Left hindlimb (tissue), 1 donor: ENCODE data around the gene COLEC12.

Experiments
- DNase-seq: peaks from one replicate; pipeline ENCODE4 v3.0.0-alpha.2; 2018

COLEC12 gene

DNA sequence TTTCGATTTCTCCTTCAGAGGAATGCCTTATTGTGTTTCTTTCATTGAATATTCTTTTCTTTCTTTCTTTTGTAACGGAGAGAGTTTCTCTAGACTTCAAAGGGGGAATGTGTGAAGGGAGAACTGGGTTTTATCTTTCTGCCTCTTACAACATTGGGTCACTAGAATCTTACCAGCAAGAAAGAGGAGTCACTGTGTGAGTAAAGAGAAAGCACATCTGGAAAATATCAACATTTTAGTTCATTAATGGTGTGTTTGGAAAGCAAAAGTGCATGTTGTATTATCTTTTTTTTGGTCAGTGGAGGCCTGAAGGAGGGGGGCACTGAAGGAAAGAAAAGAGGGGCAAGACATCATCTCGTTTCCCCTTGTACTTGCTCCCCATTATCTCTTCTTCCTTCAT, 146.0 kb downstream of the COLEC12 start:
- no peak for DNase-seq

DNA sequence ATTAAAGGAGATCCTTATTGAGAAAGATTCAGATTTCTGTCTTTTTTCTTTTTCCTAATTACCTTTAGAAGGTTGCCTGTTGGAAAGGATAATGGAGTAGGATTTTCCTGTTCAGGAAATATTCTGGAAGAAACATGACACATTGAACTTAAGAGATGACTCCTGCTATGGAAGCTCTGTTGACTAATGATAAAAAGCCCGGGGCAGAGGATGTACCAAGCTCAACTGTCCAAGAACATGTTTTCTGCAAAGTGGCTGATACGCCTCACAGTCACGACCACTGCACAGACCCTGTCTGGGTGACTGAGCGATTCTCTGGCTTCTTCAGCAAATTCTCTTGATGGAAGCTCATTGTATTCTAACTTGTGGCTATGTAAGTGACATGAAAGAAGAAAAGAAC, 146.5 kb downstream of the COLEC12 start:
- no peak for DNase-seq

DNA sequence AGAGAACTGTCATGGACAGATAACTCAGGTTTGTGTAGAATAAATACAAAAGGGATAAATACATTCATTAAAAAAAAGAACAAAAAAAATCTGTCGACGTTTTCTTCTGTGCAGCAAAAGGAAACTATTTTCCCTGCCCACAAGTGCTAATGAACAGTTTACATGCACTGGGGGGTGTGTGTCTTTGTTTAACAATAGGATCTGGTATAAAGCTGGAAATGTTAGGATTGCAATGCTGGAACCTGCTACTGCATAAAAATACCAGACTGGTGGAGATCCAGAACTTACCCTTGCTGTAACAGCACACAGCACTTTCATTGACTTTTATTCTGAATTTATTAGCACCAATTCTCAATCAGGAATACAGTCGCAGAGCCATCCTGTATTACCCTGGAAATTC, 148.1 kb downstream of the COLEC12 start:
- DNase-seq = no peak

DNA sequence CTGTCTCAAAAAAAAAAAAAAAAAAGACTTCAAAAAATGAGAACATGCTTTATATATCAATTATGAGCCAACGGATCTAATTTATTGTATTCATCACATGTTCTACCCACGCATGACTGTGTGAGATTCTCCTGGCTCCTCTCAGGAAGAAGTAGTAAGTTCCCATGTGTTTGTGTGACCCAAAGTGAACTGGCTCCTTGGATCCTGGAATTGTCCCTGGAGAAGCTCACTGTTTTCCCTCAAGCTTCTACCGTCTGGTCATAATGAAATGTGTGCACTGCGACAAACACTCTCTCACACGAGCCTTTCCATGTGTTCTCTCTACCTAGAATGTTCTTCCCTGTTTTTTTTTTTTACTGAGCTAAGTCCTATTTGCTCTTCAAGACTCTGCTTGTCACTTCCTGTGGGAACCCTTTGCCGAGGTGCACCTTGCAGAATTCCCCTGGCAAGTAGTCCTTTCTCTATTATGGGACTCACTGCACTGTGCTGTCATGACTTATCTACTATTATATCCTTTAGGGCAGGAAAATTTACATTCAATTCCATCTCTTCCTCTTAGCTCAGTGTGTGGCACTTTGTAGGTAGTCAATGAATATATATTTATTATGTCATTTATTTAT, 149.4 kb downstream of the COLEC12 start:
- DNase-seq = no peak

DNA sequence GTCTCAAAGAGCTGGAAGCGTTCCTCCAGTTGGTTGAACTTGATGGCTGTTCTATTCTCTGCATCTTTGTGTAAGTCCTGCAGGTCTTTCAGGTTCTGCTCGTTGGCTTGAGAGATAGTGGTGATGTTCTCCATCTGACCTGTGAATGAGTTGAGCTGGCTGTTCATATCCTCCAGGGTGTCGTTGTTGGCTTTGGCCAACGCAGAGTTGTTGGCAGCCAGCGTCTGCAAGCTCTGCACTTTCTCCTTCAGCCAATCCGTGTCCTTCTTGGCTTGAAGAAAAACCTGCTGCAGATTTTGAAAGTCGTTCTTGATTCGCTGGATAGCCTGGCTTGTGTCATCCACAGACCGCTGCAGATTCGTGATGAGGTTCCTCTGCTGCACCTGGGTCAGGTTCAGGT, 153.9 kb downstream of the COLEC12 start:
- no peak for DNase-seq

DNA sequence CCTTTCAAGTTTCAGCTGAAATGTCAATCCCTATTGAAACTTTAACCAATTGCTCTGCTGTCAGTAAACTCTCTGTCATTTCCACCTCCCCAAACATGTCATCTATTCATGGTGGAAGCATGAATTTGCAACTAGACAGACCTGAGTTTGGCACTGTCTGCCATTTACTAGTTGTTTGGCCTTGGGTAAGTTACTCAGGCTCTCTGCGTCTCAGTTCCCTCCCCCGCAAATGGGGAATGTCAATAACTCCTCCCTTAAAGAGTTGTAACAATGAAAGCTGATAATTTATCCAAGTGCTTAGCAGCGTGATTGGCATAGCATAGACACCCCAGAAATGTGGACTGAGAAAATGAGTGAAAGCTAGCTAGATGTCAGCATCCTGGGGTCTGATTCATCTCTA, 159.4 kb downstream of the COLEC12 start:
- no peak for DNase-seq

DNA sequence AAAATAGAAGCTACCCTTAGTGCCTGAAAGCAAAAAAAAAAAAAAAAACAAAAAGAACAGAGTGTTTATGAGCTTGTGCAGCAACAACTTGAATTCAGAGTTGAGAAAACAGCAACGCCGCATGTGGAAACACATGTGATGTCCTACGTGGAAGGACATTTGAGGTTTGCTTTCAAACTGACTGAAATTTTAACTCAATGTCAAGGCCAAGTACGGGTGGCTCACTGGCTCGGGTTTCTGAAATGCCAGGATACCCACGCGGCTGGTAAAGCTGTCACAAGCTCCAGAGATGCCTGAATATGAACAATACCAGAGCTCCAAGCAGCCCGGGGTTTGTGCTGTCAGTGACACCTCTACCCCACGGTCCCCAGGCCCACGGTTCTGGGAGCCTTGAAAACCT, 160.5 kb downstream of the COLEC12 start:
- no peak for DNase-seq

DNA sequence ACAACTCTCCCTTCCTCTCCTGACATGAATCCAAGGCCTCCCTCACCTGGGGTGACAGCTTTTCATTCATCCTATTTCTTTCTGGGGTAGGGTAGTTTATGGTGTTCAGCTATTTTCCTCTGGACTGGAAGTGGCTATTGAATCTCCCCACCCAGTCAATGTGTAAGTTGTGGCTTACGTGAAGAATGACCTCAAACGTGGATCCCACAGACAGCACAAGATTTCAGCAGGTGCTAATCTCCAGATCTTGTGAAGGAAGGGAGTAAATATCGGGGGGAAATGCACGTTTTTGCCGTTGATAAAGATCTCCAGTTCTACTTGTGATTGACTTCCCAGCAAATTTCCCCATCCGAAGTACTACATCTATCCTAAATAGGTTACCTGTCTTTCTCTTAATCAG, 161.3 kb downstream of the COLEC12 start:
- no peak for DNase-seq

DNA sequence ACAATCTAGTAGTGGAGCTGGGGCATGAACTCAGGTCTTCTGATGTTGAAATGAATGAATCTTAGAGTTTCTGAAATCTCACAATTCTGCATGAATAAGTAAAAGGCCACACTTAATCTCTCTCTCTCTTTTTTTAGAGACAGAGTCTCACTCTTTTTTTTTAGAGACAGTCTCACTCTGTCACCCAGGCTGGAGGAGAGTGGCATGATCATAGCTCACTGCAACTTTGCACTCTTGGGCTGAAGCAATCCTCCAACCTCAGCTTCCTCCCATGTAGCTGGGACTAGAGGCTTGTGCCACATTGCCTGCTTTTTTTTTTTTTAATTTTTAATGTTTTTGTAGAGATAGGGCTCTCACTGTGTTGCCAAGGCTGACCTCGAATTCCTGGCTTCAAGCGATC, 163.8 kb downstream of the COLEC12 start:
- no peak for DNase-seq

DNA sequence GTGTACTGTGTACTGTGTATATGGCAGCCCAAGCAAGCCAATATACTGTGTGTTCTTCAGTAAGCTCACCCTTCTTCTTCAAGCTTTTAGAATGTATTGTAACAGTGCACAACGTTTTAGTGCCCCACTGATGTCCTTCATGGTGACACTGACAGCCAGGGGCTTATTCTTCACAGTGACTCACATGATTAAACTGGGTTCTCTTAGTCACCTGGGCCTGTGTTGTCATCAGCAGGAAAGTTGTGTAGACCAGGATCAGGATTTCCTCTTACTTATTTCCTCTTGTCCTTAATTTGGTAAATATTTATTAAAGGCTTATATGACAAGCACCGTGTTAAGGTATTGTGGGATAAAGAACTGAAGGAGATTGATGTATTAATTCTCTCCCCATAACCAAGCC, 164.8 kb downstream of the COLEC12 start:
- no peak for DNase-seq

DNA sequence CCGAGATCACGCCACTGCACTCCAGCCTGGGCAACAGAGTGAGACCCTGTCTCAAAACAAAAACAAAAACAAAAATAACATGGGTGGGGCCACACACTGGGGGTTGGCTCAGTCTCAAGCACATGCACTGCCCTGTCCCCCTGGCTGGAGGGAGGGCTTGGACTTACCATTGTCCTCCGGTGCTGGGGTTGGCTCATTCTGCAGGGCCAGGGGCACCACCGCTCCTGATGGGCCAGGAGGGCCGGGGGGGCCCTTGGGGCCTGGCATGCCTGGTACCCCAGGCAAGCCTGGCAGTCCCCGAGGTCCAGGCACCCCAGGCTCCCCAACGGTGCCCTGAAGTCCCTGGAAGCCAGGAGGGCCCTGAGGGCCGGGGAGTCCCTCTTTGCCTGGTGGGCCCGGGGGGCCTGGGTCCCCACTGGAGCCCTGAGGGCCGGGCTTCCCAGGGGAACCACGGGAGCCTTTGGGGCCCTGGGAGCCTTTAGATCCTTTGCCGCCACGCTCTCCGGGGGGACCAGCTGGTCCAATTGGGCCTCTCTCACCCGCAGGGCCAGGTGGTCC, 165.8 kb downstream of the COLEC12 start:
- no peak for DNase-seq

DNA sequence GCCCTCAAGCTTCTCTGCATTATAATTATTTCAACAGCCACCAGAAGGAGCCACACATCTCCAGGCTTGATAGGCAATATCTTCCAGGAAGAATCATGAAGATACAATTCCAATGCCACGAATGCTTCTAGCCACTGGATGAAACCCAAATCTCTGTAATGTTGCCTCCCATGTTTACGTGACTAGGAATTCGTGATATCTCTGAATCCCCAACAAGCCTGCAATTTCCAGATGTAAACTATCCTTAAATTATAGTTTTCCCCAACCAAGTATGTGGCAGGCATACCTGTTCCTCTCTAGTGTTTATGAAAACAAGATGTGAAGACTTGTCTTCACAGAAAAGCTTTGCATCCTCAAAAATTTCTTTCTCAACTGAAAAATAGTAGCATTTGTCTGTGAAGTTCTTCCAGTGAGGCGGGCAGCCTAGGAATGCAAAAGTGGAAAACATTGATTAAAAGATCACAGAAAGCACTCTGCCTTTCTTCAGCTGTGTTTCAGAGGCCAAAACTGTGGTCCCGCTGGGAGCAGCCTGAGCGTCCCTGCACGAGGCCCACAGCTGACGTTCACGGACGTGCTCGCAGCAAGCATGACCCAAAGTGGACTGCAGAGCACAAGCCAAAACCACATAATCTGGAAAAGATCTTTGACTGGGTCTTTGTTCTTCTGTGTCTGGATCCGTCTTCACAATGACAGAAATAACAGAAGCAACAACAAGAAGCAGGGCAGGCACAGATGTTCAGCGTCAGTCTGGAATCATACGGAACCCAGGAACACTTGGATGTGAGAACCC, 167.6 kb downstream of the COLEC12 start:
- peak; percentile 71 for DNase-seq

DNA sequence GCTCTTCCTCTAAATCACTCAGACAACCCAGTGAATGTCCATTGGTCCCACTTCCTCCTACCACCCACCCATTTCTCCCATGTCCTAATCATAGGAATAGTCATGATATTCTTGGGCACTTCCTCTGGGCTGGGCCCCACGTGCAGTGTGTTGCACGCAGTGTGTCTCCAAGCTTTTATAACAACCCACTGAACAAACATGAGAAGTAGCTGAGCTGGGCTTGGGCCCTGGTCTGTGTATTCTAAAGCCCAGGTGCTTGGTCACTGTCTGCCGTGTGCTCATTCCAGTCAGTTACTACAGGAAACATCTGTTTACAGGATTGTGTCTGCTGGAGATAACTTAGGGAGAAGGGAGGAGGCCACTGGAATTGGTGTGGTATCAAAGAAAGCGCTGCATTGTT, 168.5 kb downstream of the COLEC12 start:
- no peak for DNase-seq

DNA sequence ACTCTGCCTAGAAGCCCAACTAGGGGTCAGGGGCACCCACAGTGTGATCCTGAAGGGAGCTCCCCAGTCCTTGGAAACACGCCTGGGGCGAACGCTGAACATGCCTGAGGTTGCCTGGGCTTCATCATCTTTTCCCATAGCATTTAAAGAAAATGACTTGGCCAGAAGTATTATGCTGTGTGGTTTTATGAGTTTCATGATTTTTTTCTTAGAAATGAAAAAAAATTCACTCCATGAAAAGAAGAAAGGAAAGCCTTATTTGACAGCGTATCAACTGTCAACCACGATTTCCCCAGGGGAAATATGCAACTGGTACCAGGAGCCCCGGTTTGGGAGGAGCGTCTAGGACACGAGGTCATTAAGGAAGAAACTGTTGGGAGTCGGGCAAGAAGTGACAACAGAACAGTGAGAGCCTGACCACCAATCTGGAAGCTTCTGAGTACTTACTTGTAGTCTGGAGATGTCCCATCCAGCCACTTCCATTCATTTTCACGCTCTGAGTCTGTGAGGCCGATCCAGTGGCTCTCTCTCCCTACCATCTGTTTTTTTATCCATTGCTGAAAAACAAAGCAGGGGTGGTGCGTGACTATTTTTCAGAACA, 169.2 kb downstream of the COLEC12 start:
- peak; percentile 58 for DNase-seq

DNA sequence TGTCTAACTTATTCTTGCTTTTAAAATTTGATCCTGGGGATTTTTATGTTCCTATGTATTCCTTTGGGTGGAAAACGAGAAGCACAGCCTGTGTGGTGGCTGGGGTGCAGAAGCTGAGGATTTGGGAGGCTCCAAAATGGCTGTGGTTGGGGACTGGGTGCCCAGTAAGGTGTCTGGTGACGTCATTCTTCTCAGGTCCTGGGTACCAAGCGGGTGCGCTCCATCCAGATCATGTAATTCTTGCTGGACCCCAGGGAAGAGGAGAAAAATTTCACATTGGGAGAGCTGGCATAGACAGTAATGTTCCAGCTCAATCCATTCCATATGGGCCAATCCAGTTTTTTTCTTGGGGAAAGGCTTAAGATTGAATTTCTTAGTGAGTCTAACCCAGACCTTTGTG, 171.6 kb downstream of the COLEC12 start:
- DNase-seq = no peak

DNA sequence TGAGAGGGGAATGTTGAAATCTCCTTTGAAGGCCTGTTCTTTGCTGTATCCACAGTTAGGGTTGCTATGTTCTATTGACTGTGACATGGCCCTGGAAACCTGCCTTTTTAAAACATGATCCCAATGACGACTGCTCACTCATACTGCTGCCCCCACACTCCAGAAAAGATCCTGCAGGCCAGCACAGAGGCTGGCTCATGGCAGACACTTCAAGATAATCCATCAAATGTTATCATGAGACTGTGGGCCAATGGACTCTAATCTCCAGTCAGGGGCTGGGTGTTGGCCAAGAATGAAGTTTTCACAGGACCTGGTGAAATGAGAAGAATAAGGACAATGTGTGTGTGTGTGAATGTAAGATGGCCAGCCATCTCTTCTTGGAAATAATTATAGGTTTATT, 173.7 kb downstream of the COLEC12 start:
- no peak for DNase-seq

DNA sequence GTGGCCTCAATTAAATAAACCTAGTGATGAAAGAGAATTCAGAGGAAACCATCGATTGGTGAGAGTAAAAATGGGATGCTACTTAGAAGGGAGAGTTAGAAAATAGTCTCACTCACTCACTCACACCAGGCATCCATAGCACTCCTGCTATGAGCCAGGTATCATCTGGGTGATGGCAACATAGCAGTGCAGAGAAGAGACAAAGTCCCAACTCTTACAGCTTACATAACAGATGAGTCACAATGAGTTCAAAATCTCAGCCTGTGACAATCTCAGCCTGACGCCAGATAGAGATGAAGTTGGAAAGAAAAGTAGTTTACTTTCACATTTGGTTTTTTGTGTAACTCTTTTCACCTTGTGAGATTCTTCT, 177.3 kb downstream of the COLEC12 start:
- no peak for DNase-seq

DNA sequence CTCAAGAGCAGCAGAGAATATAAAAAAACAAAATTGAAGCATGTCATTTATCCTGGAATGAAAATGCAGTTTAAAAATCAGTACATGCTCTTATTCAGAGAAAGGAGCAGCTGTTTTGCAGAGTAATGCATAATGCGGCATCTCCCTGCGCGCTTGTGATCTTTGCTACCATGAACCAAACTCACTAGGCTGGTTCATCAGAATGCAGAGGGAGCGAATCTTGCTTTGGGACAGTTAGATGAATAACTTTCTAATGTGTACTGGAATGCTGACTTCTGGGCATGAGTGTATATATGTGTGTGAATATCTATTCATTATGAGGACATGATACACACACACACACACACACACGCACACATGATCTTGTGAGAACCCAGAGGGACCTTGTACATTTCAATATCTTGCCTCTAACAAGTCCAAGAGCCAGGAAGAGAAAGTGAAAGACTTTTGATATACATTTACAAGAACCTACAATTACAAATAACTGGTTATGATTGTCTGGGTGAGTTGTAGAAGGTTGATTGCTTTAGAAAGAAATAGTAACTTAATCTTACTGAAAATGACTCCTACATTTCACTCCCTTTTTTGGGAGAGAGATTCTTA, 178.5 kb downstream of the COLEC12 start:
- DNase-seq = no peak

DNA sequence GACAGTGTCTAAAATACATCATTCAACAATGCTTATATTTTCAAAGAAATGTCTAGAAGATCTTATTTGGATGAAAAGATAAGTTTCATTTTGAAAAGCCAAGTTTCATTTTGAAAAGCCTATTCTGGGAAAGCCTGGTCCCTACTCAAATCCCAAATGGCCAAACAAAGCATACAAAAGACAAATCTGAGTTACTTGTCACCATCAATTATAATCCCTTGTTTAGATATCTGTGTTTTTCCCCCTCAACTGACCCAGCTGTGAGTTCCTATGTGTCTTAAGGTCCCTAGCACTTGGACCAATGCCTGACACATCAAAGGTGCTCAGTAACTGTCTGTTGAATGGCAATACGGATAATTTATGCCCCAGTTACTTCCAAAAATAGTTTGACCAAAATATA, 180.3 kb downstream of the COLEC12 start:
- DNase-seq = no peak

DNA sequence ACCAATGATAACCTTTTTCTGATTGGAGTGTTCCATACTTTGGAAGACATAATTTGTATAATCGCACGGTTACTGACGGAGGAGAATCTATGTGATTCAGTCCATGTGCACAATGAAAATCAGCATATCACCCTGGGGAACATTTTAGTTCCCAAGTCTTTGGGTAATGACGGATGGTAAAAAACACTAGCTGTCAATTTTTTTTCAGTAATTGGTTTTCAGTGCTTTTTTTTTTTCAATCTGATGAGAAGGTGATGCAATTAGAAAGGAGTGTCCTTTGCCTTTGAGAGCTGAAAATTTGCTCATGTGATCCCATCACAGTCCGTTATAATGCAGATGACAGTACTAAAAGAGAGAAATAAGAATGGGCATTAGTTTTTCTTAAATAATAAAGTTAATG, 180.8 kb downstream of the COLEC12 start:
- no peak for DNase-seq

DNA sequence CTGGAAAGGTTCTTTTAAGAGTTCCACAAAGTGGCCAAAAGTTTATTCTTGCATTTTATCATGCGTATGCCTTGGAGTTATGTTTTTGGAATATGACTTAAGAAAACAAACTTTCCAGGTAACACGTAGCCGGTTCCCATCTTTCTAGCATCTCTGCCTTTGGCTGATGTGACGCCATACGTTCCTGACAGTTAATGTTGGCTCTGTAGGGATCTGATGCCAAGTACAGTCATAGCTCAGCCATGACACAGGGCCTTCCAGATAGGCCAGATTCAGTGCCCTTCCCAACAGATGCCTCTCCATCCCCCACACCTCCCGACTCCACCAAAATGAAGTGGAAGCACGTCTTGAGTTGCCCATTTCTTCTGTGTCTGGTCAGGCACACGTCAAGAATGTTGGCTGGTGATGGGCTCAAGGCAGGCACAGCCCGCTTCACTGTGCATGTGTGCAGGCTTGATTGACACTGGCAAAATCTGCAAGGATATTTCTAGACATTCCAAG, 181.7 kb downstream of the COLEC12 start:
- no peak for DNase-seq

DNA sequence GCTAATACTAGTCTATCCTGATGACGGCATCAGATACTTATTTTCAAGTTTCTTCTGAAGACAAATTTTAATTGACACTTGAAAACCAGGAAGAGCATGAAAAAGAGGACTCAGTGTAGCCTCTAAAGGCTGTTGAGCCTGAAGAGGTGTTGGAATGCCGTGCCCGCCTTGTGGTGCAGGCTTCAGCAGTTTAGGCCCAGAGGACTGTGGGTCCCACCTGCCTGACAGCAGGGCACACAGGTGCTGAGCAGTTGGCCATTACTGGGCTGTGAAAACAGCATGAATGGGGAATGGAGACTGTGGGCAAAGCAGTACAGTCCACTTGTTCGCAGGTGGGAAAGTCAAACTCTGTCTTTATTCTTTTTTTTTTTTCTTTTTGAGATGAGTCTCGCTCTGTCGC, 182.9 kb downstream of the COLEC12 start:
- DNase-seq = no peak

DNA sequence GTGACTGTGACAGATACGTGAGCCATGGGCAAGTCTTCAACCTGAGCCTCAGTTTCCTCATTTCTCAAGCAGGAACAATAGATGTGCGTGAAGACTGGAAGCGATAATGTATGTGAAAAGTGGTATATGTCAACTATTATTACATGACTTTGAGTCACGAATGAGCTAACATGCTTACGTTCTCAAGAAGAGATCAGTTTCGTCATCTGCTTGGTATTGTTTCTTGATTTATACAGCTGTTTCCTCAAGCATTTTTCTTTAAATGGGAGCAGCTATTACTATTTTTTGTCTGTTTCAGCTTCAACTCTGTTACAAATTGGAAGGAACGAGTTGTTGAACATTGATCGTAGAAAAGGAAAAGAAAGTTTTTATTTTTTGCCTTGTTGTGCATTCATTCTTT, 184.1 kb downstream of the COLEC12 start:
- DNase-seq = no peak

DNA sequence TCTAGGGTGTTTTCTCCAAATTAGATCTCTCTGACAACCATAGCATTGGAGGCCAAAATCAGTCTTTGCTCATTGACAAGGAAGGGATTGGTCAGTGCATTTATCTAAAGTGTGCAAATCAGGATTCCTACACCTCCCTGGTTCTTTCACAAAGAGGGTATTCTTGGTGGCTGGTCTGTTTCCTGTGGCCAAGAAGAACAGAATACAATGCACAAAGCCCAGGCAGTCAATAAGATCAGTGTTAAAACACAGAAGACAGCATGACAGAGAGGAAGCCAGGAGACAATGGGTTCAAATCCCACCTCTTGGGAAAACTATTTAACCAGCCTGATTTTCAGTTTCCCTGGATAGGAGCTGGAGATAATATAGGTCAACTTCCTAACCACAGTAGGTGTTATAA, 186.6 kb downstream of the COLEC12 start:
- no peak for DNase-seq
